SK-N-SH (cell line): ENCODE results near the gene MGLL. TPM values are rescaled to one million over a fixed set of nuclear protein-coding genes. Genes with fewer than 3 reads are reported as not detected.

Experiments
- CTCF ChIA-PET: fragments of 300-600, 350-600 bp; formaldehyde crosslinking; extraction: SDS; loops from one replicate; lab custom pipeline; 2021; lab: Yijun Ruan, JAX
- POLR2A ChIA-PET: fragments of 350-600 bp; sonication (Branson Sonifier 250); formaldehyde crosslinking; extraction: SDS; loops from one replicate; lab custom pipeline; 2020; ENCODE audit warnings: antibody characterized with exemption, inconsistent platforms; lab: Yijun Ruan, JAX
- DNase-seq: peaks from one replicate; pipeline ENCODE4 v3.0.0; 2012
- H2AFZ ChIP-seq: fragments of 200-600 bp; sonication (generic); 2 replicates; pipeline ENCODE4 v1.8.1; 2016; ENCODE audit warnings: antibody characterized with exemption, mild to moderate bottlenecking, low read depth
- H3F3A ChIP-seq: fragments of 200-600 bp; sonication (generic); replicated peaks from 2 replicates; pipeline ENCODE3; 2016; ENCODE audit warnings: antibody characterized with exemption, mild to moderate bottlenecking; ENCODE audit not compliant: insufficient read depth
- H3K27ac ChIP-seq, 2 experiments: fragments of 200-500 bp in 1 of 2; fragments of 200-600 bp in 1 of 2; sonication (Bioruptor generic) in 1 of 2; sonication (generic), shearing (Covaris generic) in 1 of 2; 2 replicates each; pipeline versions ENCODE4 v1.5.1 to v1.6.1; 2014 to 2016; ENCODE audit warnings: low read depth in 2 of 2, inconsistent platforms in 1 of 2, low read length in 1 of 2, mild to moderate bottlenecking in 1 of 2, mixed read lengths in 1 of 2
- H3K27me3 ChIP-seq: fragments of 200-600 bp; sonication (generic), shearing (Covaris generic); 2 replicates; pipeline ENCODE4 v1.6.1; 2016; ENCODE audit warnings: mixed run types; ENCODE audit not compliant: insufficient read depth
- H3K36me3 ChIP-seq, 2 experiments: fragments of 200-500 bp in 1 of 2; fragments of 200-600 bp in 1 of 2; sonication (Bioruptor generic) in 1 of 2; sonication (generic) in 1 of 2; replicated peaks in 1 of 2; 2 replicates each; pipeline versions ENCODE3 to v1.5.1; 2014 to 2016; ENCODE audit warnings: low read length in 1 of 2, mild to moderate bottlenecking in 1 of 2; ENCODE audit not compliant: insufficient read depth in 2 of 2, control insufficient read depth in 1 of 2
- H3K4me1 ChIP-seq, 2 experiments: fragments of 200-500 bp in 1 of 2; fragments of 200-600 bp in 1 of 2; sonication (Bioruptor generic) in 1 of 2; sonication (generic), shearing (Covaris generic) in 1 of 2; 2 replicates each; pipeline versions ENCODE4 v1.5.1 to v1.6.1; 2014 to 2016; ENCODE audit warnings: low read depth in 1 of 2, low read length in 1 of 2, mixed run types in 1 of 2; ENCODE audit not compliant: insufficient read depth in 2 of 2, control insufficient read depth in 1 of 2
- H3K4me2 ChIP-seq: fragments of 200-600 bp; sonication (generic), shearing (Covaris generic); 2 replicates; pipeline ENCODE4 v1.6.1; 2017; ENCODE audit warnings: mixed run types
- H3K4me3 ChIP-seq, 2 experiments: fragments of 200-500 bp in 1 of 2; fragments of 200-600 bp in 1 of 2; sonication (Bioruptor generic) in 1 of 2; sonication (generic), shearing (Covaris generic) in 1 of 2; 2 replicates each; pipeline versions ENCODE4 v1.5.1 to v1.8.1; 2014 to 2016; ENCODE audit warnings: low read depth in 2 of 2, inconsistent platforms in 1 of 2, low read length in 1 of 2, mild to moderate bottlenecking in 1 of 2, mixed read lengths in 1 of 2, moderate library complexity in 1 of 2
- H3K79me2 ChIP-seq: fragments of 200-600 bp; sonication (generic); 2 replicates; pipeline ENCODE4 v1.8.1; 2017; ENCODE audit warnings: mild to moderate bottlenecking; ENCODE audit not compliant: insufficient read depth
- H3K9ac ChIP-seq: fragments of 200-600 bp; sonication (generic); 2 replicates; pipeline ENCODE4 v1.6.1; 2017; ENCODE audit warnings: mixed run types
- H3K9me2 ChIP-seq: fragments of 200-600 bp; sonication (generic); 2 replicates; pipeline ENCODE4 v1.6.1; 2017; ENCODE audit warnings: mixed run types
- H3K9me3 ChIP-seq: fragments of 200-600 bp; sonication (generic); 2 replicates; pipeline ENCODE4 v1.6.1; 2017; ENCODE audit warnings: mixed run types, mild to moderate bottlenecking, moderate library complexity
- H4K20me1 ChIP-seq: fragments of 200-600 bp; sonication (generic); 2 replicates; pipeline ENCODE4 v1.6.1; 2017; ENCODE audit warnings: mild to moderate bottlenecking, mixed run types; ENCODE audit not compliant: insufficient read depth
- FOXJ3 ChIP-seq: sonication (generic); formaldehyde crosslinking; IDR thresholded peaks from 2 replicates; pipeline ENCODE4 v1.5.1; 2020; ENCODE audit warnings: mild to moderate bottlenecking, missing genetic modification reagents
- GABPA ChIP-seq: IDR thresholded peaks from 2 replicates; pipeline ENCODE4 v1.4.0; 2012; ENCODE audit warnings: low read depth, mild to moderate bottlenecking
- NRF1 ChIP-seq: IDR thresholded peaks from 2 replicates; pipeline ENCODE4 v1.6.1; 2012; ENCODE audit warnings: low read depth, mild to moderate bottlenecking, low read length
- RAD21 ChIP-seq: IDR thresholded peaks from 2 replicates; pipeline ENCODE4 v1.6.1; 2012; ENCODE audit warnings: mild to moderate bottlenecking, low read length
- RCOR1 ChIP-seq: fragments of 150-350 bp; IDR thresholded peaks from 2 replicates; pipeline ENCODE4 v1.6.1; 2017; ENCODE audit warnings: antibody characterized with exemption, low read length
- RFX5 ChIP-seq: IDR thresholded peaks from 2 replicates; pipeline ENCODE4 v1.6.1; 2012; ENCODE audit warnings: mild to moderate bottlenecking, improper control_type of control experiment, low read length
- SIN3A ChIP-seq: IDR thresholded peaks from 2 replicates; pipeline ENCODE4 v1.6.1; 2012; ENCODE audit warnings: low read depth, mild to moderate bottlenecking, low read length, moderate library complexity, borderline replicate concordance
- TEAD4 ChIP-seq: IDR thresholded peaks from 2 replicates; pipeline ENCODE4 v1.4.0; 2012; ENCODE audit warnings: mild to moderate bottlenecking, borderline replicate concordance; ENCODE audit not compliant: insufficient read depth
- WGBS: methylation state at CpG from one replicate; pipeline ENCODE4 v1.1.6; 2017; ENCODE audit warnings: low lambda C conversion rate; 5-methylcytosine and 5-hydroxymethylcytosine counted together
- polyA plus RNA-seq, 3 experiments: library from polyadenylated mRNA; depleted of rRNA; stranded (reverse); fragments of >200 nt; gene quantifications; 2 replicates each; pipeline ENCODE4 v1.2.3, GENCODE V29; 2012
- TF ChIP-seq, protein P1 (sequence below): fragments of 200-600 bp; sonication (generic); IDR thresholded peaks from 2 replicates; pipeline ENCODE4 v1.6.1; 2017; ENCODE audit warnings: antibody characterized with exemption, mild to moderate bottlenecking, moderate library complexity
- TF ChIP-seq, protein P2 (sequence below): IDR thresholded peaks from 2 replicates; pipeline ENCODE4; 2012
- TF ChIP-seq, protein P3 (sequence below): IDR thresholded peaks from 2 replicates; pipeline ENCODE4 v1.4.0; 2012; ENCODE audit warnings: low read depth
- TF ChIP-seq, protein P4 (sequence below): IDR thresholded peaks from 2 replicates; pipeline ENCODE4 v1.6.1; 2012; ENCODE audit warnings: mild to moderate bottlenecking, low read depth, low read length, moderate library complexity
- TF ChIP-seq, protein P5 (sequence below): fragments of 150-350 bp; IDR thresholded peaks from 2 replicates; pipeline ENCODE4 v1.6.1; 2017; ENCODE audit warnings: antibody characterized with exemption, low read length, low read depth, borderline replicate concordance

MGLL gene
- polyA plus RNA-seq, 1 of the 3 experiments (the other 2 are of a cell fraction) = 2.2 TPM

DNA sequence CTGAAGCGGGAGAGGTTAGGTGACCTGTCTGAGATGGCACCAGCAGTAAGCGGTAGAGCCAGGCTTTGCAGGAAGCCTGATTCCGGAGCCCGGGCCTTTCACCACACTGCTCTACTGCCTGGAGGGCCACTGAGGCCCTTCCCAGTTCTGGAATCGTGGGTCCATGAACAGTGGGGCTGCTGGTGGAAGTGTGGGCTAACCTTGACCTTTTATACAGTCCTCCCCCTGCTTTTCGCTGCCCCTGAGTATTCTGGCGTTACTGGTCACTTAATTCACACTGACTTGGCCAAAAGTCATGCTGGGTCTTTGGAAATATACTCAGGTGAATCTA lies 152.1 kb downstream of the MGLL start:
- ChIA-PET POLR2A (no interaction called here), CTCF (interaction anchor here (1.4 to 2.3 kb wide), 2 partner anchors 26 to 289 kb away, joined by 4 to 16 read pairs; no protein-coding TSS in a partner anchor)
- Histone ChIP-seq H3K9me2 (no peaks in the 10 kb centered on the region), H3K27ac (no peak overlapping the region), H3K79me2 (peaks cover 13% of the 10 kb centered on the region), H3K27me3 (no peaks in the 10 kb centered on the region), H4K20me1 (no peaks in the 10 kb centered on the region), H3K9me3 (no peaks in the 10 kb centered on the region), H3F3A (no peaks in the 10 kb centered on the region), H3K4me3 (no peak overlapping the region), H2AFZ (no peak overlapping the region), H3K9ac (no peak overlapping the region), H3K4me2 (no peak overlapping the region), H3K4me1 (peaks cover 6 to 19% of the 10 kb centered on the region in 2 experiments; a peak in 1 of 4 replicates), H3K36me3 (peaks cover 0 to 3% of the 10 kb centered on the region in 2 experiments)
- 90% methylated on average over 7 of the region's 7 CpGs for WGBS
- DNase-seq = no peak
- TF ChIP-seq, protein P1, sequence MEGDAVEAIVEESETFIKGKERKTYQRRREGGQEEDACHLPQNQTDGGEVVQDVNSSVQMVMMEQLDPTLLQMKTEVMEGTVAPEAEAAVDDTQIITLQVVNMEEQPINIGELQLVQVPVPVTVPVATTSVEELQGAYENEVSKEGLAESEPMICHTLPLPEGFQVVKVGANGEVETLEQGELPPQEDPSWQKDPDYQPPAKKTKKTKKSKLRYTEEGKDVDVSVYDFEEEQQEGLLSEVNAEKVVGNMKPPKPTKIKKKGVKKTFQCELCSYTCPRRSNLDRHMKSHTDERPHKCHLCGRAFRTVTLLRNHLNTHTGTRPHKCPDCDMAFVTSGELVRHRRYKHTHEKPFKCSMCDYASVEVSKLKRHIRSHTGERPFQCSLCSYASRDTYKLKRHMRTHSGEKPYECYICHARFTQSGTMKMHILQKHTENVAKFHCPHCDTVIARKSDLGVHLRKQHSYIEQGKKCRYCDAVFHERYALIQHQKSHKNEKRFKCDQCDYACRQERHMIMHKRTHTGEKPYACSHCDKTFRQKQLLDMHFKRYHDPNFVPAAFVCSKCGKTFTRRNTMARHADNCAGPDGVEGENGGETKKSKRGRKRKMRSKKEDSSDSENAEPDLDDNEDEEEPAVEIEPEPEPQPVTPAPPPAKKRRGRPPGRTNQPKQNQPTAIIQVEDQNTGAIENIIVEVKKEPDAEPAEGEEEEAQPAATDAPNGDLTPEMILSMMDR = no peak
- TF ChIP-seq, protein P2, sequence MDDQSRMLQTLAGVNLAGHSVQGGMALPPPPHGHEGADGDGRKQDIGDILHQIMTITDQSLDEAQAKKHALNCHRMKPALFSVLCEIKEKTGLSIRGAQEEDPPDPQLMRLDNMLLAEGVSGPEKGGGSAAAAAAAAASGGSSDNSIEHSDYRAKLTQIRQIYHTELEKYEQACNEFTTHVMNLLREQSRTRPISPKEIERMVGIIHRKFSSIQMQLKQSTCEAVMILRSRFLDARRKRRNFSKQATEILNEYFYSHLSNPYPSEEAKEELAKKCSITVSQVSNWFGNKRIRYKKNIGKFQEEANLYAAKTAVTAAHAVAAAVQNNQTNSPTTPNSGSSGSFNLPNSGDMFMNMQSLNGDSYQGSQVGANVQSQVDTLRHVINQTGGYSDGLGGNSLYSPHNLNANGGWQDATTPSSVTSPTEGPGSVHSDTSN = no peak

DNA sequence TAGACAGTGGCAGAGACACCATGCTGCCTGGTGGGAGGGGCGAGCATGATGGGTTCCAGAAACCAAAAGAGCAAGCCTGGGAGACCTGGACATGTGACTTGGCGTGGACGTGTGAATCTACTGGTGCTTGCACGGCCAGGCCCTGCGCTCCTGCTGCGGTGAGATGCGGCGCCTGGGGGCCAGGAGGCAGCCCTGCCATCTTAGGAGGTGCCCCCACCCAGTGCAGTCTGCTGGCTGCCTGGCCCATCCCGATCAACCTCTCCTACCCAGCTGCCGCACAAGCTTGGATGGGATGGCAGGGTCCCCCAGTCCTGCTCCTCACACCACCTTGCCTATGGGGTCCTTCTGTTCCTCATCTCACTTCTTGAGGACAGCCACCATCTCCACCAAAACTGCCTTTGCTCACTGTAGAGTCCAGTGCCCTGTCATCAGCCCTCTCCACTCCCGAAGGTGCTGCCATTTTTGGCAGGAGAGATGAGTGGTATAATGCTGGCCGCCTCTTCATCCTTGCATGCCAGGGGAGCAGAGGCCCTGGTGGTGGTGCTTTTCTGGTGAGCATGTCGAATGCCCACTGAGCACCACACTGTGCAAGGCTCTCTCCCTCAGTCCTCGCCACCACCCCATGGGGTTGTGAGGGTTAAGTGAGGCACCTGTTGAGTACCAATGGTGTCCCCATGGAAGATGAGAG lies 152.6 kb downstream of the MGLL start:
- peaks cover 0 to 5% of the 10 kb centered on the region in 2 experiments for H3K36me3 ChIP-seq
- no peaks in the 10 kb centered on the region for H3K9me2 ChIP-seq
- no peaks in the 10 kb centered on the region for H3K27me3 ChIP-seq
- ChIA-PET POLR2A (no interaction called here), CTCF (interaction anchor here (1.4 to 1.8 kb wide), 2 partner anchors 95 to 290 kb away, joined by 3 to 4 read pairs; no protein-coding TSS in a partner anchor)
- peaks cover 13% of the 10 kb centered on the region for H3K79me2 ChIP-seq
- H4K20me1 ChIP-seq = no peaks in the 10 kb centered on the region
- TF ChIP-seq RFX5 = no peak
- TF ChIP-seq, protein P3, sequence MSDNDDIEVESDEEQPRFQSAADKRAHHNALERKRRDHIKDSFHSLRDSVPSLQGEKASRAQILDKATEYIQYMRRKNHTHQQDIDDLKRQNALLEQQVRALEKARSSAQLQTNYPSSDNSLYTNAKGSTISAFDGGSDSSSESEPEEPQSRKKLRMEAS = no peak
- TF ChIP-seq RCOR1 = no peak
- no peak for TF ChIP-seq RAD21
- no peak overlapping the region for H3K4me3 ChIP-seq
- H3K9ac ChIP-seq = no peak overlapping the region
- no peaks in the 10 kb centered on the region for H3K9me3 ChIP-seq
- H3K4me2 ChIP-seq = no peak overlapping the region
- no peak overlapping the region for H2AFZ ChIP-seq
- peaks cover 6 to 19% of the 10 kb centered on the region in 2 experiments; a peak in 1 of 4 replicates for H3K4me1 ChIP-seq
- DNase-seq = no peak
- 86% methylated on average over 7 of the region's 14 CpGs for WGBS
- no peaks in the 10 kb centered on the region for H3F3A ChIP-seq
- H3K27ac ChIP-seq = no peak overlapping the region

DNA sequence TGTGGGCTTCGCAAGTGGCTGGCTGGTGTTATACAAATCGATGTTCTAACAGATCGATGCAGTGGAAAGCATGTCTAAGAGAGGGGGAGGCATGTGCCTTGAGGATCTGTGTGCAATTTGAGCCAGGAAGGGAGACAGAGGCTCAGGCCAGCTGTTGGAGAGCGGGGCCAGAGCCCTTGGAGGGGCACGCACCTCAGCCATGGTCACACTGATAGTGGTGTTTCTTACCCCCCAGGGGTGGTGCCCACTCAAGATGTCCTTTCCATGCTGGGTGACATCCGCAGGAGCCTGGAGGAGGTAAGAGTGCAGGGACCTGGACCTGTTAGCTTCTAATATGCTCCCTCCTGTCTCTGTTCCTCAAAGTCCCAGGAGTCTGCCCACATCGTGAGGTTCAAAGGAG lies 153.4 kb downstream of the MGLL start:
- Histone ChIP-seq H3K79me2 (peaks cover 13% of the 10 kb centered on the region), H4K20me1 (no peaks in the 10 kb centered on the region), H3K9me2 (no peaks in the 10 kb centered on the region), H3K4me2 (no peak overlapping the region), H3K36me3 (peaks cover 0 to 5% of the 10 kb centered on the region in 2 experiments), H3F3A (no peaks in the 10 kb centered on the region), H3K9ac (no peak overlapping the region), H3K4me1 (peaks cover 6 to 13% of the 10 kb centered on the region in 2 experiments; a peak in 1 of 4 replicates), H3K9me3 (no peaks in the 10 kb centered on the region), H3K27me3 (no peaks in the 10 kb centered on the region), H3K27ac (no peak overlapping the region), H3K4me3 (no peak overlapping the region), H2AFZ (no peak overlapping the region)
- 93% methylated on average over 5 of the region's 7 CpGs for WGBS
- CTCF ChIA-PET = interaction anchor here (1.3 to 1.8 kb wide), 2 partner anchors 10 to 94 kb away, joined by 3 to 4 read pairs; no protein-coding TSS in a partner anchor
- no peak for DNase-seq
- POLR2A ChIA-PET = no interaction called here
- TF ChIP-seq SIN3A (no peak), NRF1 (no peak), TEAD4 (no peak), FOXJ3 (CRISPR knock-in tag) (no peak), GABPA (no peak)
- TF ChIP-seq, protein P4, sequence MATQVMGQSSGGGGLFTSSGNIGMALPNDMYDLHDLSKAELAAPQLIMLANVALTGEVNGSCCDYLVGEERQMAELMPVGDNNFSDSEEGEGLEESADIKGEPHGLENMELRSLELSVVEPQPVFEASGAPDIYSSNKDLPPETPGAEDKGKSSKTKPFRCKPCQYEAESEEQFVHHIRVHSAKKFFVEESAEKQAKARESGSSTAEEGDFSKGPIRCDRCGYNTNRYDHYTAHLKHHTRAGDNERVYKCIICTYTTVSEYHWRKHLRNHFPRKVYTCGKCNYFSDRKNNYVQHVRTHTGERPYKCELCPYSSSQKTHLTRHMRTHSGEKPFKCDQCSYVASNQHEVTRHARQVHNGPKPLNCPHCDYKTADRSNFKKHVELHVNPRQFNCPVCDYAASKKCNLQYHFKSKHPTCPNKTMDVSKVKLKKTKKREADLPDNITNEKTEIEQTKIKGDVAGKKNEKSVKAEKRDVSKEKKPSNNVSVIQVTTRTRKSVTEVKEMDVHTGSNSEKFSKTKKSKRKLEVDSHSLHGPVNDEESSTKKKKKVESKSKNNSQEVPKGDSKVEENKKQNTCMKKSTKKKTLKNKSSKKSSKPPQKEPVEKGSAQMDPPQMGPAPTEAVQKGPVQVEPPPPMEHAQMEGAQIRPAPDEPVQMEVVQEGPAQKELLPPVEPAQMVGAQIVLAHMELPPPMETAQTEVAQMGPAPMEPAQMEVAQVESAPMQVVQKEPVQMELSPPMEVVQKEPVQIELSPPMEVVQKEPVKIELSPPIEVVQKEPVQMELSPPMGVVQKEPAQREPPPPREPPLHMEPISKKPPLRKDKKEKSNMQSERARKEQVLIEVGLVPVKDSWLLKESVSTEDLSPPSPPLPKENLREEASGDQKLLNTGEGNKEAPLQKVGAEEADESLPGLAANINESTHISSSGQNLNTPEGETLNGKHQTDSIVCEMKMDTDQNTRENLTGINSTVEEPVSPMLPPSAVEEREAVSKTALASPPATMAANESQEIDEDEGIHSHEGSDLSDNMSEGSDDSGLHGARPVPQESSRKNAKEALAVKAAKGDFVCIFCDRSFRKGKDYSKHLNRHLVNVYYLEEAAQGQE = no peak
- TF ChIP-seq, protein P5, sequence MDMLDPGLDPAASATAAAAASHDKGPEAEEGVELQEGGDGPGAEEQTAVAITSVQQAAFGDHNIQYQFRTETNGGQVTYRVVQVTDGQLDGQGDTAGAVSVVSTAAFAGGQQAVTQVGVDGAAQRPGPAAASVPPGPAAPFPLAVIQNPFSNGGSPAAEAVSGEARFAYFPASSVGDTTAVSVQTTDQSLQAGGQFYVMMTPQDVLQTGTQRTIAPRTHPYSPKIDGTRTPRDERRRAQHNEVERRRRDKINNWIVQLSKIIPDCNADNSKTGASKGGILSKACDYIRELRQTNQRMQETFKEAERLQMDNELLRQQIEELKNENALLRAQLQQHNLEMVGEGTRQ = no peak
